Stimulated activated naive CD8-positive, alpha-beta T cell treated with anti-CD3 and anti-CD28 coated beads, Interleukin-15, amount 100 ng/mL, for 72 hours (primary cell): ENCODE measurements around the gene ZNF460.

Source experiments
- ATAC-seq: fragments of 150-1000 bp; cut with Tn5 transposase; 2 replicates; pipeline ENCODE4 v1.10.0; 2021; ENCODE audit warnings: mild to moderate bottlenecking, moderate library complexity
- DNase-seq, 2 donors: peaks; one replicate each; pipeline ENCODE4 v3.0.0; 2021 to 2022
- H3K27ac Mint-ChIP-seq, 2 donors: one replicate each; pipeline ENCODE4 v1.8.0; 2022; ENCODE audit warnings: mild to moderate bottlenecking in 2 of 2, mixed read lengths in 2 of 2, moderate library complexity in 2 of 2
- H3K27me3 Mint-ChIP-seq: one replicate; pipeline ENCODE4 v1.8.0; 2022; ENCODE audit warnings: mixed read lengths
- H3K4me1 Mint-ChIP-seq: one replicate; pipeline ENCODE4 v1.8.0; 2022; ENCODE audit warnings: mild to moderate bottlenecking, mixed read lengths
- H3K4me3 Mint-ChIP-seq, 2 donors: one replicate each; pipeline ENCODE4 v1.8.0; 2022; ENCODE audit warnings: mild to moderate bottlenecking in 2 of 2, mixed read lengths in 2 of 2, moderate library complexity in 1 of 2
- H3K9me3 Mint-ChIP-seq, 2 donors: one replicate each; pipeline ENCODE4 v1.8.0; 2022; ENCODE audit warnings: mixed read lengths in 2 of 2

Gene ZNF460

GRCh38 chr19:57308514-57308913 is 28.2 kb downstream of the ZNF460 start:
- Mint-ChIP-seq H3K27ac (no peak overlapping the region), H3K4me3 (no peak overlapping the region), H3K4me1 (peaks cover 5% of the 10 kb centered on the region), H3K27me3 (no peaks in the 10 kb centered on the region), H3K9me3 (peaks cover 26 to 31% of the 10 kb centered on the region in 2 donors)
- no peak for DNase-seq
- ATAC-seq, result no peak

DNA sequence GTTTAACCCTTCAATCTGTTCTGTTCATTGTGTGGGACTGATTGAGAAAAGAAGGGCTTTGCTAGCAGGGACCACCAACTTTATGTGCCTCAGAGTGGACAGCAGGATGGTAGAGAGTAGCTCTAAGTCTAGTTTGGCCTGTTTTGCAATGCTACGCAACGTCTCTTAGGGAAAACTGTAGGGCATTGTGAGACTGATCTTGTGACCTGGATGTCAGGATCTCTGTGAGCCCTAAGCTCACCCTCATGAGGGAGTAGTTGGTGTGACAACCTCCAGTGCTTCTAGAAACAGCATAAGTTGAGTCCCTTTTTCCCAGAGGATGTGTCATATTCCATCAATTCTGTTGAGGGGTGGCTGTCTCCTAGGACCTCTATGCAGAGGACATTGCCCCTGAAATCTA is 30.5 kb downstream of the ZNF460 start:
- H3K4me1 Mint-ChIP-seq, result no peaks in the 10 kb centered on the region
- DNase-seq (no peak), ATAC-seq (no peak)
- H3K4me3 Mint-ChIP-seq, result no peak overlapping the region
- peak overlapping the region in 1 of 2 donors; percentile 42 for H3K27ac Mint-ChIP-seq
- peaks cover 33 to 54% of the 10 kb centered on the region in 2 donors for H3K9me3 Mint-ChIP-seq
- H3K27me3 Mint-ChIP-seq, result peaks cover 17% of the 10 kb centered on the region

DNA sequence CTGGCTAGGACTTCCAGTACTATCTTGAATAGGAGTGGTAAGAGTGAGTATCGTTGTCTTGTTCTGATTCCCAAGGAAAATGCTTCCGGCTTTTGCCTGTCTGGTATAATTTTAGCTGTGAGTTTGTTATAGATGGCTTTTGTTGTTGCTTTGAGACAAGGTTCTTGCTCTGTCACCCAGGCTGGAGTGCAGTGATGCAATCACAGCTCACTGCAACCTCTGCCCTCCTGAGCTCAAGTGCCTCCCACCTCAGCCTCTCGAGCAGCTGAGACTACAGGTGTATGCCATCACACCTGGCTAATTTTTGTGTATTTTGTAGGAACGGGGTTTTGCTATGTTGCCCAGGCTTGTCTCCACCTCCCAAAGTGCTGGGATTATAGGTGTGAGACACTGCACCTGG is 33.9 kb downstream of the ZNF460 start:
- ATAC-seq (no peak), DNase-seq (no peak)
- Mint-ChIP-seq H3K4me1 (no peaks in the 10 kb centered on the region), H3K27me3 (peaks cover 42% of the 10 kb centered on the region), H3K9me3 (peaks cover 35 to 59% of the 10 kb centered on the region in 2 donors), H3K4me3 (no peak overlapping the region), H3K27ac (no peak overlapping the region)

DNA sequence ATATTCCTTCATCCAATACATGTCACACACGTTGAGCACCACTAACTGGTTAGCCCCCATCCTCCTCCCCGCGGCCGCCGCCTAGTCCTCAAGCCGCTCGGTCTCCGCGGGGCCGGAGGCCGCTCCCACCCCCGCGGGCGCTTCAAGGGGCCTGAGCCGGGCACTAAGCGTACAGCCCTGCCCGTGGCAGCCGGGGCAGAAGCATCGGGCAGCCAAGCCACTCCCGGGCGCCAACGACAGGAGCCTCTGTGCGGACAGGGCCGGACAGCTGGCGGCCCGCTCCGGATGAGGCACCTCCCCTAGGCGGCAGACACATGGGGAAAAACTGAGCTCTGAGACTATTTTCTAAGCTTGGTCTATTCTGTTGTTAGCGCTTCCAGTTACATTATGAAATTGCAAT is 37.2 kb downstream of the ZNF460 start:
- ATAC-seq, result no peak
- DNase-seq, result no peak
- Mint-ChIP-seq H3K4me1 (peaks cover 25% of the 10 kb centered on the region), H3K4me3 (no peak overlapping the region), H3K27ac (no peak overlapping the region), H3K27me3 (peaks cover 42% of the 10 kb centered on the region), H3K9me3 (peaks cover 29 to 55% of the 10 kb centered on the region in 2 donors)

GRCh38 chr19:57319869-57320179 is 39.5 kb downstream of the ZNF460 start:
- H3K27me3 Mint-ChIP-seq, result peaks cover 34% of the 10 kb centered on the region
- peak overlapping the region; percentile 97 to 99 for H3K27ac Mint-ChIP-seq
- peaks cover 25% of the 10 kb centered on the region for H3K4me1 Mint-ChIP-seq
- H3K9me3 Mint-ChIP-seq, result peaks cover 27 to 57% of the 10 kb centered on the region in 2 donors
- peak; percentile 1 for ATAC-seq
- H3K4me3 Mint-ChIP-seq, result peak overlapping the region; percentile 93 to 97
- no peak for DNase-seq

DNA sequence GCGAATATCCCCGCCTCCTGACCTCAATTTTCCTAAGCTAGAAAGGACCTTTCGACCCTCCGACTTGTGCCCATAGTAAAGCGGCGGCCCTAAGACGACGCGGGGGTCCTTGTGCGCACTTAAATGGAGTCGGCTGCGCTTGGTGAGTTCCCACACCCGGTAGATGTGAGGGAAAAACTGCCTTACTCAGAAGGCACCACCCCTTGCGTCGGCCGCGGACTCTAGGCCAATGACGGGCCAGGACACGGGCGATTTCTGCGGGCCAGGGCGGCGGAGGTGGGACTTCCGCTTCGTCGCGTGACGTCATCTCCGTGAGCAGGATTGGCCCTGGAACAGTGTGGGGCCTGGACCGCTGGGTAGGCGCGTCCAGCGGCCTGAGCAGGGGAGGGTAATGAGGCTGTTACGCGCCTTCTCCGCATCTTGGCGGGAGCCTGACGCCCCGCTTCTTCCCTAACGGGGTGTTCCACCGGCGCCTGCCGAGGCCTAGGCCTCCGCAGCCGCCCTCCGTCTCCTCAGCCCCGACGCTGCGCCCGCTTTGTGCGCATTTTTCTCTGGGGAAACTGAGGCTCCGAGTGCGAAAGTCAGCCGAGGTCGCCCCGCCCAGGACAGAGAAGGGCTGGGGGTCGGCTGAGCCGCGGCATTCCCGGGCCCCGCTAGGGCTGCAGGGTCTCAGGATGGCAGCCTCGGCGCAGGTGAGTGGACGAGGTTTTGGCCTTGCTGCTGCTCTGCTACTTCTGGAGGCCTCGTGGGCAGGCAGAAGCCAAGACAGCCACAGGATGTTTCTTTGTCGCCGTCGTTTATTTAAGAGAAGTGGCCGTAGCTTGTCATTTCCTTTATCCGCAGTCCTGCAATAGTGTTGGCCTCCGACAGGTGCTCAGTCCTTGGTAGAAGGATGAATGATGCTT is 40.1 kb downstream of the ZNF460 start, which contains the start of gene ZNF543:
Gene ZNF543 (plus strand): TSS at position 293 of the 905 bp plus-strand sequence. CDS start 382 bp downstream, at position 675.
- Mint-ChIP-seq H3K4me1 (peaks cover 25% of the 10 kb centered on the region), H3K4me3 (peak within 1 kb of the TSS; percentile 93 to 97), H3K9me3 (peaks cover 25 to 51% of the 10 kb centered on the region in 2 donors), H3K27ac (peak within 1 kb of the TSS; percentile 97 to 99), H3K27me3 (peaks cover 28% of the 10 kb centered on the region)
- DNase-seq, result peak; percentile 88 to 94
- ATAC-seq, result peak; percentile 99

GRCh38 chr19:57321116-57321515 is 40.8 kb downstream of the ZNF460 start:
- DNase-seq (no peak), ATAC-seq (no peak)
- Mint-ChIP-seq H3K27ac (peak overlapping the region; percentile 97 to 99), H3K4me1 (peaks cover 25% of the 10 kb centered on the region), H3K27me3 (peaks cover 22% of the 10 kb centered on the region), H3K9me3 (peaks cover 18 to 44% of the 10 kb centered on the region in 2 donors), H3K4me3 (peak overlapping the region; percentile 93 to 97)

GRCh38 chr19:57321751-57322150 is 41.5 kb downstream of the ZNF460 start:
- Mint-ChIP-seq H3K27me3 (peaks cover 15% of the 10 kb centered on the region), H3K4me3 (peak overlapping the region; percentile 93 to 97), H3K4me1 (peaks cover 25% of the 10 kb centered on the region), H3K9me3 (peaks cover 16 to 41% of the 10 kb centered on the region in 2 donors), H3K27ac (peak overlapping the region in 1 of 2 donors; percentile 42)
- ATAC-seq (no peak), DNase-seq (no peak)

DNA sequence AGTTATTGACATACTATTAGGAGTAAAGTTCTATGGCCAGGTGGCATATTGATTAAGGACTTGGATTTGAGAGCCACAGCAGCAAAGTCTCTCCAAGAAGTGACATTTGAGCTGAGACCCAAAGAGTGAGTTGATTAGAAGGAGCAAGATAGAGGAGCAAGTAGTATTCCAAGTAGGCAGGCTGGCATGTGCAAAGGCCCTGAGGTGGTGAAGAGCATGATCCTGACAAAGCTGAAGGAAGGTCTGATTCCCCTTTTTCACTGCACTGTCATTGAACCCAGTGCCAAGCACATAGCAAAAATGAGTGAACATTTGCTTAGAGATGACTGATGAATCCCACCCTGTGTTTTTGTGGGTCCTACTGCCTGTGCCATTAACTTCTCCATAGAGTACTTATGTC is 44.7 kb downstream of the ZNF460 start:
- ATAC-seq, result no peak
- no peak for DNase-seq
- Mint-ChIP-seq H3K27ac (no peak overlapping the region), H3K4me3 (no peak overlapping the region), H3K9me3 (peaks cover 18 to 51% of the 10 kb centered on the region in 2 donors), H3K27me3 (no peaks in the 10 kb centered on the region), H3K4me1 (peaks cover 19% of the 10 kb centered on the region)

- no peak overlapping the region for H3K27ac Mint-ChIP-seq
- H3K4me3 Mint-ChIP-seq, result no peak overlapping the region
- ATAC-seq, result no peak
- no peaks in the 10 kb centered on the region for H3K4me1 Mint-ChIP-seq
- no peaks in the 10 kb centered on the region for H3K27me3 Mint-ChIP-seq
- peaks cover 18 to 47% of the 10 kb centered on the region in 2 donors for H3K9me3 Mint-ChIP-seq
- no peak for DNase-seq
Measured at GRCh38 chr19:57327993-57328392, 47.7 kb downstream of the ZNF460 start.

DNA sequence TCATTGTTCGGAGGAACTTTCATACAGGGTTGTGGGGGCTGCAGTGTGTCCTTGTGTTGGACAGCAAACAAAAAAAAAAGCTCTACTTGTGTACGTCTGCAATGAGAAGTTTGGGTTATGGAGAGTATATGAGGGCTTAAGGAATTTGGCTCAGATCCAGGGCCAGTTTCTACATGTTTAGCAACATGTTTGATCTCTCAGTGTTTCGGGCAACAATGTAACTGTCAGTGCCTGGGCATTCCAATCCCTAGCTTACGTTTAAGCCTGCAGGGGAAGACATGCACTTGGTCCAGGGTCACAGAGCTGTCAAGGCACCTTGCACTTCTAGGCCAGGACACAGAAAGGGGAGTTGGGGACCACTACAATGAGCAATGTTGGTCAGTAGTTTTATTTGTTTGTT is 53.9 kb downstream of the ZNF460 start:
- ATAC-seq, result no peak

GRCh38 chr19:57338877-57339276 is 58.6 kb downstream of the ZNF460 start:
- H3K27ac Mint-ChIP-seq, result no peak overlapping the region
- H3K9me3 Mint-ChIP-seq, result peaks cover 28 to 52% of the 10 kb centered on the region in 2 donors
- DNase-seq, result no peak

More for the DNA sequence above, 53.9 kb downstream of the ZNF460 start:
- H3K4me3 Mint-ChIP-seq, result no peak overlapping the region
- no peak for DNase-seq
- H3K27ac Mint-ChIP-seq, result no peak overlapping the region
- no peaks in the 10 kb centered on the region for H3K27me3 Mint-ChIP-seq
- peaks cover 21 to 52% of the 10 kb centered on the region in 2 donors for H3K9me3 Mint-ChIP-seq
- no peaks in the 10 kb centered on the region for H3K4me1 Mint-ChIP-seq

DNA sequence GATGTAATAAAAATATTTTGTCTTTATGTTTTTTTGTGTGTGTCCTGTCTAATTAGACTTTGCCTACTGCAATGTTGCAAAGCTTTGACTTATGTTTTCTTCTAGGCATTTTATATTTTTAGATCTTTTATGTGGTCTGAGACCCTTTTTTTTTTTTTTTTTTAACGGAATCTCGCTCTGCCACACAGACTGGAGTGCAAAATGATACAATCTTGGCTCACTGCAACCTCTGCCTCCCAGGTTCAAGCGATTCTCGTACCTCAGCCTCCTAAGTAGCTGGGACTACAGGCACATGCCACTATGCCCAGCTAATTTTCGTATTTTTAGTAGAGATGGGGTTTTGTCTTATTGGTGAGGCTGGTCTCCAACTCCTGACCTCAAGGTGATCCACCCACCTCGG is 62.3 kb downstream of the ZNF460 start:
- Mint-ChIP-seq H3K27me3 (peaks cover 7% of the 10 kb centered on the region), H3K27ac (no peak overlapping the region), H3K9me3 (peaks cover 16 to 31% of the 10 kb centered on the region in 2 donors), H3K4me1 (no peaks in the 10 kb centered on the region), H3K4me3 (no peak overlapping the region)
- no peak for DNase-seq
- no peak for ATAC-seq

More at GRCh38 chr19:57338877-57339276, 58.6 kb downstream of the ZNF460 start:
- Mint-ChIP-seq H3K4me1 (no peaks in the 10 kb centered on the region), H3K4me3 (no peak overlapping the region), H3K27me3 (no peaks in the 10 kb centered on the region)
- no peak for ATAC-seq
